ENCODE measurements around the gene CCT8.

DNA sequence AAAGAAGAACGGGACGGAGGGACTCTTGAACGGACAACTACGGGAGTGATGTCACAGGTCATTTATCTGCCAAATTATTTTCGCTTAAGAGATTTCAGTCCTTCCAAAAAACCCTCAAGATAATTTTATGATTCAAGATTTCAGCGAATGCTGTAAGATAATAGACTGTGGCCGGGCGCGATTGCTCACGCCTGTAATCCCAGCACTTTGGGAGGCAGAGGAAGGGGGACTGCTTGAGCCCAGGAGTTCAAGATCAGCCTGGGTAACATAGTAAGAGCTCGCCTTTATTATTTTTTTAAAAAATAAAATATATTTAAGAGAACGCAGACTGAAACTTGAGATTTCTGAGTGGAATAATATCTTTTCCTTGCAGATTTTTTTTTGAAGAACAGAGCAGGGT is 54.9 kb downstream of the CCT8 start:
- TF ChIP-seq EZH2 (IDR thresholded peaks at IDR 0.05; ENCODE audit: insufficient read depth, poor library complexity, severe bottlenecking) (no peak), EZH2phosphoT487 (IDR thresholded peaks at IDR 0.05; ENCODE audit: insufficient read depth, low read depth) (no peak)
